ENCODE measurements around the gene CACNA2D1. TPM values are rescaled to one million over a fixed set of nuclear protein-coding genes. Genes with fewer than 3 reads are reported as not detected.

Gene CACNA2D1
- total RNA-seq, 1 experiment from 2014 or later = 9.8 TPM

DNA sequence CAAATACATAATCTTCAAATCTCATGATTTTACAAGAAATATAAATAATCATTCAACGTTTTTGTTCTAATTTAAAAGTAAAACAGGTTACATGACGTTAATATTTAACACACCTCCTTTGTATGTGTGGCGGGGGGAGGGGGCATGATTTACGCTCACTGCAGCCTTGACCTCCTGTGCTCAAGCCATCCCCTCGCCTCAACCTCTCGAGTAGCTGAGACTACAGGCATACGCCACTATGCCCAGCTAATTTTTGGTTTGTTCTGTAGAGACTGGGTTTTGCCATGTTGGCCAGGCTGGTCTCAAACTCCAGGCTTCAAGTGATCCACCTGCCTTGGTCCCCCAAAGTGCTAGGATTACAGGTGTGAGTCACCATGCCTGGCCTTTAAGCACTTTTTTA is 7.2 kb upstream of the CACNA2D1 start:
- H3K36me3 ChIP-seq (ENCODE audit: control insufficient read depth, insufficient read depth, low read length) = no peaks in the 10 kb centered on the region
- intact Hi-C loops (cut with micrococcal nuclease; ENCODE audit: unreplicated experiment) = no loop called here
- in situ Hi-C loops (cut with HindIII; ENCODE audit: low pct_unique_long_range_greater_than_20kb, low sequenced_read_pairs) = no loop called here
- H3K4me3 ChIP-seq (ENCODE audit: low read depth in 2 of 2, low read length in 2 of 2) = no peak overlapping the region
- H3K9me3 ChIP-seq (ENCODE audit: control insufficient read depth, insufficient read depth, low read depth, low read length) = no peaks in the 10 kb centered on the region
- POLR2A ChIA-PET = no interaction called here
- ATAC-seq = no peak
- TF ChIP-seq SIN3A (IDR thresholded peaks at IDR 0.05; ENCODE audit: borderline replicate concordance, insufficient read depth, low read depth, low read length) (no peak), POLR2AphosphoS5 (IDR thresholded peaks at IDR 0.05; ENCODE audit: low read depth, low read length) (no peak), TCF7L2 (IDR thresholded peaks at IDR 0.05; ENCODE audit: low read depth, low read length) (no peak)
- TF ChIP-seq, protein P1, sequence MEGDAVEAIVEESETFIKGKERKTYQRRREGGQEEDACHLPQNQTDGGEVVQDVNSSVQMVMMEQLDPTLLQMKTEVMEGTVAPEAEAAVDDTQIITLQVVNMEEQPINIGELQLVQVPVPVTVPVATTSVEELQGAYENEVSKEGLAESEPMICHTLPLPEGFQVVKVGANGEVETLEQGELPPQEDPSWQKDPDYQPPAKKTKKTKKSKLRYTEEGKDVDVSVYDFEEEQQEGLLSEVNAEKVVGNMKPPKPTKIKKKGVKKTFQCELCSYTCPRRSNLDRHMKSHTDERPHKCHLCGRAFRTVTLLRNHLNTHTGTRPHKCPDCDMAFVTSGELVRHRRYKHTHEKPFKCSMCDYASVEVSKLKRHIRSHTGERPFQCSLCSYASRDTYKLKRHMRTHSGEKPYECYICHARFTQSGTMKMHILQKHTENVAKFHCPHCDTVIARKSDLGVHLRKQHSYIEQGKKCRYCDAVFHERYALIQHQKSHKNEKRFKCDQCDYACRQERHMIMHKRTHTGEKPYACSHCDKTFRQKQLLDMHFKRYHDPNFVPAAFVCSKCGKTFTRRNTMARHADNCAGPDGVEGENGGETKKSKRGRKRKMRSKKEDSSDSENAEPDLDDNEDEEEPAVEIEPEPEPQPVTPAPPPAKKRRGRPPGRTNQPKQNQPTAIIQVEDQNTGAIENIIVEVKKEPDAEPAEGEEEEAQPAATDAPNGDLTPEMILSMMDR (IDR thresholded peaks at IDR 0.05) = no peak
- TF ChIP-seq, protein P2, sequence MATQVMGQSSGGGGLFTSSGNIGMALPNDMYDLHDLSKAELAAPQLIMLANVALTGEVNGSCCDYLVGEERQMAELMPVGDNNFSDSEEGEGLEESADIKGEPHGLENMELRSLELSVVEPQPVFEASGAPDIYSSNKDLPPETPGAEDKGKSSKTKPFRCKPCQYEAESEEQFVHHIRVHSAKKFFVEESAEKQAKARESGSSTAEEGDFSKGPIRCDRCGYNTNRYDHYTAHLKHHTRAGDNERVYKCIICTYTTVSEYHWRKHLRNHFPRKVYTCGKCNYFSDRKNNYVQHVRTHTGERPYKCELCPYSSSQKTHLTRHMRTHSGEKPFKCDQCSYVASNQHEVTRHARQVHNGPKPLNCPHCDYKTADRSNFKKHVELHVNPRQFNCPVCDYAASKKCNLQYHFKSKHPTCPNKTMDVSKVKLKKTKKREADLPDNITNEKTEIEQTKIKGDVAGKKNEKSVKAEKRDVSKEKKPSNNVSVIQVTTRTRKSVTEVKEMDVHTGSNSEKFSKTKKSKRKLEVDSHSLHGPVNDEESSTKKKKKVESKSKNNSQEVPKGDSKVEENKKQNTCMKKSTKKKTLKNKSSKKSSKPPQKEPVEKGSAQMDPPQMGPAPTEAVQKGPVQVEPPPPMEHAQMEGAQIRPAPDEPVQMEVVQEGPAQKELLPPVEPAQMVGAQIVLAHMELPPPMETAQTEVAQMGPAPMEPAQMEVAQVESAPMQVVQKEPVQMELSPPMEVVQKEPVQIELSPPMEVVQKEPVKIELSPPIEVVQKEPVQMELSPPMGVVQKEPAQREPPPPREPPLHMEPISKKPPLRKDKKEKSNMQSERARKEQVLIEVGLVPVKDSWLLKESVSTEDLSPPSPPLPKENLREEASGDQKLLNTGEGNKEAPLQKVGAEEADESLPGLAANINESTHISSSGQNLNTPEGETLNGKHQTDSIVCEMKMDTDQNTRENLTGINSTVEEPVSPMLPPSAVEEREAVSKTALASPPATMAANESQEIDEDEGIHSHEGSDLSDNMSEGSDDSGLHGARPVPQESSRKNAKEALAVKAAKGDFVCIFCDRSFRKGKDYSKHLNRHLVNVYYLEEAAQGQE (IDR thresholded peaks at IDR 0.05; ENCODE audit: insufficient read depth in 1 of 2, low read depth in 2 of 2, low read length in 1 of 2) = no peak
- no peak for DNase-seq (ENCODE audit: low read depth, low spot score)
- no TSS peak for BruUV-seq (replicated peaks)
- CTCF ChIA-PET = no interaction called here
- peaks cover 7% of the 10 kb centered on the region for H3K27me3 ChIP-seq (ENCODE audit: control insufficient read depth, insufficient read depth, low read length)
- H3K4me1 ChIP-seq (ENCODE audit: control insufficient read depth, insufficient read depth, low read length) = no peaks in the 10 kb centered on the region; the same call in 1 of the 2 replicates
- H3K27ac ChIP-seq (ENCODE audit: low read length) = no peak overlapping the region

DNA sequence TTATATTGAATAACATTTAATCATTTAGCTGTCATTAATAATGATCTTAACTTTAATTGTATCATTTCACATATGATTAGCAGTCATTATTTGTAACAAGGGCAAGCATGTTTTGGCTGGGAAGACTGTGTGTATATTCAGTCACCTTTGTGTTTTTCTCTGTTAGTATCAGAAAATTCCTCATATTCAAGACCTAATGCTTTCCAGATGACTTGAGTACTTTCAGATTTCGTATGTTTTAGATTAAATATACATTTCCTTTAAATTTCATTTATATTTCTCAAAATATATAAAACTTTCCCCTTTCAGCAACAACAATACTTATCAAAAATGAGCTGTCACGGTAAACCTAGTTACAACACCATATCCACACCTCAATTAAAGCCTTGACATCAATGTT is 6.3 kb upstream of the CACNA2D1 start:
- Histone ChIP-seq H3K27ac (ENCODE audit: low read length) (no peak overlapping the region), H3K9me3 (ENCODE audit: control insufficient read depth, insufficient read depth, low read depth, low read length) (no peaks in the 10 kb centered on the region), H3K36me3 (ENCODE audit: control insufficient read depth, insufficient read depth, low read length) (no peaks in the 10 kb centered on the region), H3K4me3 (ENCODE audit: low read depth in 2 of 2, low read length in 2 of 2) (no peak overlapping the region), H3K4me1 (ENCODE audit: control insufficient read depth, insufficient read depth, low read length) (no peaks in the 10 kb centered on the region; the same call in 1 of the 2 replicates), H3K27me3 (ENCODE audit: control insufficient read depth, insufficient read depth, low read length) (peaks cover 8% of the 10 kb centered on the region)
- TF ChIP-seq POLR2AphosphoS5 (IDR thresholded peaks at IDR 0.05; ENCODE audit: low read depth, low read length) = no peak
- TF ChIP-seq SIN3A (IDR thresholded peaks at IDR 0.05; ENCODE audit: borderline replicate concordance, insufficient read depth, low read depth, low read length) = no peak
- ATAC-seq = no peak
- ChIA-PET CTCF (no interaction called here), POLR2A (interaction anchor here (0.6 kb wide), 1 partner anchor 57 kb away, joined by 3 read pairs; no protein-coding TSS in a partner anchor)
- intact Hi-C loops (cut with micrococcal nuclease; ENCODE audit: unreplicated experiment) (loop anchor here (10.0 kb wide), 1 partner anchor 125 kb away; no protein-coding TSS in a partner anchor), in situ Hi-C loops (cut with HindIII; ENCODE audit: low pct_unique_long_range_greater_than_20kb, low sequenced_read_pairs) (no loop called here)
- no peak for DNase-seq (ENCODE audit: low read depth, low spot score)
- no TSS peak for BruUV-seq (replicated peaks)

DNA sequence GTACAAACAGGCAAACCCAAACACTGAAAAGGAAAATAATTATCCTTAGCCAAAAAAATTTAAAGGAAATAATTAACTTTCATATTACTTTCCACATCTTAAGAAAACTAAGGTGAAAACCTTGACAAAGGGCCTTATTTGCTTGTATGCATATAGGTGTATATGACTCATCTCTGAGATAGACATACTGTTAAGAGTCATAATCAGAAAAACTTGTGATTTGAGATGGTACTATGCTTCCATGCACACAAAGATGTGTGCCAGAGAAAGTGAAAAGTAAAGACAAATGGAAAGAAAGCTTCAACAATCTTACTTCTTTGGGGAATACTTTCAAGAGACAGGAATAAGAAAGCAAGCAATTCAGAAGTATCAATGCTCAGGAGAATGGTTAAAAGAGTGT is 3.3 kb upstream of the CACNA2D1 start:
- Histone ChIP-seq H3K4me3 (ENCODE audit: low read depth in 2 of 2, low read length in 2 of 2) (no peak overlapping the region), H3K27ac (ENCODE audit: low read length) (no peak overlapping the region), H3K9me3 (ENCODE audit: control insufficient read depth, insufficient read depth, low read depth, low read length) (no peaks in the 10 kb centered on the region), H3K27me3 (ENCODE audit: control insufficient read depth, insufficient read depth, low read length) (peaks cover 12% of the 10 kb centered on the region), H3K36me3 (ENCODE audit: control insufficient read depth, insufficient read depth, low read length) (no peaks in the 10 kb centered on the region), H3K4me1 (ENCODE audit: control insufficient read depth, insufficient read depth, low read length) (no peaks in the 10 kb centered on the region; the same call in 1 of the 2 replicates)
- CTCF ChIA-PET = no interaction called here
- ATAC-seq (no peak), DNase-seq (ENCODE audit: low read depth, low spot score) (no peak)
- POLR2A ChIA-PET = no interaction called here
- TF ChIP-seq, protein P2 (IDR thresholded peaks at IDR 0.05; ENCODE audit: insufficient read depth in 1 of 2, low read depth in 2 of 2, low read length in 1 of 2) = no peak
- no peak for TF ChIP-seq TCF7L2 (IDR thresholded peaks at IDR 0.05; ENCODE audit: low read depth, low read length)
- intact Hi-C loops (cut with micrococcal nuclease; ENCODE audit: unreplicated experiment) = loop anchor here (10.0 kb wide), 1 partner anchor 128 kb away; no protein-coding TSS in a partner anchor
- no TSS peak for BruUV-seq (replicated peaks)
- in situ Hi-C loops (cut with HindIII; ENCODE audit: low pct_unique_long_range_greater_than_20kb, low sequenced_read_pairs) = no loop called here
